ENCODE measurements around the gene LNX2.

LNX2 gene

DNA sequence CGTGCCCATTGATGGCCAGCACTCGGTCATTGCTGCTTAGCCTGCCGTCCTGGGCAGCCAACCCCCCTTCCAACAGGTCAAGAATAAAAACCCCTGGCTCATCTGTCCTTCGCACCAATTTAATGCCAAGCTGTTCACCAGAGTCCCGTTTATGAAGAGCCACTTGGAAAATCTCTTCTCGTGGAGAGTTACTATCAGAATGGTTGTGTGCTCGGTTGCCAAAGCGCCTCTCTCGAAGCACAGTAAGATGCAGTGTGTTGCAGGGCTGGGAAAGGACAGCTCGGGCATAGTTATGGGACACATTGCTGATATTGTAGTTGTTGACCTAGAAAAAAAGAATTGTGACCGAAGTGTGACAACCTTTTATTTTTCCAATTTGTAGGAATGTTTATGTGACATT is 57.9 kb downstream of the LNX2 start:
- no peak for DNase-seq (ENCODE audit: low read depth)

DNA sequence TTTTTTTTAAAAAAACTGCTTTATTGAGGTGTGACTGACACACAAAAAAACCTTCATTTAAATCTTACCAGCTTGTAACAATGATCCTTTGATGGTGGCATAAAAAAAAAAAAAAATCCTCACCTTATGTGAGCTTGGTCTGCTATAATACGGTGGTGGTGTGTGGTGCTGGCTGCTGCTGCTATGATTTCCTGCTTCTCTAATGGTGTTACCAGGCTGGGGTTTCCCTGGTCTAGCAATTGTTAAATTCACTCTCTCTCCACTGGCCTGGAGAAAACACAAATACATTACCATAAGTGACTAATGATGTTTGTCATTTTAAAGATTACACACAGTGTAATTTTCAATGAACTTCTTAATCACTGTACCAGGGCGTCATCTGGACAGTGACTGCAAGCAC is 60.6 kb downstream of the LNX2 start:
- DNase-seq (ENCODE audit: low read depth), result no peak

DNA sequence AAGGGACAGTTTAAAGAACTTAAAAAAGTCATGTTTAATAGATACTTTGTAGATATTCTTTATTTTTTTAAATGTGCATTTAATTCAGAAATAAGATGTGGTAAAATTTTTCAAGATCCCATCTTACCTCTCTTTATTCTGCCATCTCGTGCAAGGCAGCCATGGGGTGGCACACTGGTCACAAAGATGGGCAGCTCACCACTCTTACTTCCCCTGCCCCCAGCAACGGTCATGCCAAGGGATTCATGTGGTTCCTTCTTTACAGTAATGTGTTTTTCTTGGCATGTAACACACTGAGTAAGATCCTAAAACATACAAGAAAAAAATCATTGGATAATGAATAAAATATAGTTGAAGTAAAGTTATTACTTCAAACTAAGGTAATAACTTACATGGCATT is 64.2 kb downstream of the LNX2 start:
- DNase-seq (ENCODE audit: low read depth), result no peak

- no peak for DNase-seq (ENCODE audit: low read depth)
Measured at GRCh38 chr13:27551562-27551961, 68.8 kb downstream of the LNX2 start.

GRCh38 chr13:27549406-27549981 is 70.8 kb downstream of the LNX2 start:
- no peak for DNase-seq (ENCODE audit: low read depth)

DNA sequence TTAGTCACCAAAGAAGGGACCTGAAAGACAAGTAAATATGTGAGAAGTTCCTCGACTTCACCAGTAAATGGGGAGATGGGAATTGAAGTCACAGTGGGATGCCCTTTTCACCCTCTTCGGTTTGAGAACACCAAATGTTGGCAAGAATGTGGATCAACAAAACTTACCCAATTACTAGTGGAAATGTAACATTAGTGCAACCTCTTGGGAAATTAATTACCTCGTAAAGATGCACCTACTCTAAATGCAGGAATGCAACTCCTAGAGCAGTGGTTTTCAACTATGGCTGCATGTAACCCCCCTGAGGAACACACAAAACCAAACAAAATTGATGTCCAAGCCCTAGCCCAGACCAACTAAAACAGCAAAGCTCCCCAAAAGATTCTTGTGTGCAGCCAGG is 78.1 kb downstream of the LNX2 start:
- no peak for DNase-seq (ENCODE audit: low read depth)

DNA sequence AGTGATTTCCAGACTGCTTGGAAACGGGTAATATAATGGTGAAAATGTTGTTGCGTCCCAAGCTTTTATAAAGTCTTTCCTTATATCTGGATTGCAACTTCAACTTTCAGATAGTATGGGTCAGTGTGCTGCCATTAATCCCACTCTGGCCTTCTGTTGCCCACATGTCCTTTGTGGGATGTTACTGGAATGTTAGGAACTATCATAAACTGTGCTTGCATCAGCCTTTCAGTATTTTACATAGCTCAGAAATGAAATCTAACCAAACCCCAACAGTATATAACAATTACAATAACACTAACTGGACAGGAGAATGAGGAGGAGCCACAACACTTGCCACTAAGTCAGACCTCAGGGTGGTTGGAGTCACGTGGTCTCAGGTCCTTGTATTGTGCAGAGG is 78.9 kb downstream of the LNX2 start:
- no peak for DNase-seq (ENCODE audit: low read depth)

DNA sequence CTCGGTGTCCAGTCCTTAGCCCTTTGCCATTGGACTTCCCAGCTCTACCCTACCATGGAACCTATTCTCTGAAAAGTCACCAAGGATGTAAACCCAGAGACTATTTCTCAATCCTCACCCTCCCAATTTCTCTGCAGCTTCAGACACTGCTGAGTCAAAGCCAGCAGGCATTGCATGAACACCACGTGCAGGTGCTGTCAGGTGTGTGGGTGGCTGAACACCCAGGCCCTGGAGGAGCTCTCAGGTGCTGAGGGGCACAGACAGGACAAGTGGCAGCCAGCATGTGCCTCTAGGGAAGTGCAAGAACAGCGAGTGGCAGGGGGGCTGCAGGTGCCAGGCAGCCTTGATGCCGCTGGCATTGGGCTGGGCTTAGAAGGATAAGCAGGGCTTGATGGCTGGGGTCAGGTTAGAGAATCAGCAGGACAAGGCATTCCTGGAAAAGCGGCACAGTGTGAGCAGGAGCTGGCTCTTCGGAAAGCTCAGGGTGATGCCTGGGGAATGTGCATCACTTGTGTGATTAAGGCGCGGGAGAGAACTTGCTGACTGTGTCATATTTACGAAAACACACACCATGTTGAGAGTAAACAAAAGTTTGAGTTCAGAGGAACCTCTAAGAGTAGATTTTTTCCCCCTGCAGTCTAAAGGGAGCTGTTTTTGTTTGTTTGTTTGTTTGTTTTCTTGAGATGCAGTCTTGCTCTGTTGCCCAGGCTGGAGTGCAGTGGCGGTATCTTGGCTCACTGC is 83.8 kb downstream of the LNX2 start:
- no peak for DNase-seq (ENCODE audit: low read depth)

DNA sequence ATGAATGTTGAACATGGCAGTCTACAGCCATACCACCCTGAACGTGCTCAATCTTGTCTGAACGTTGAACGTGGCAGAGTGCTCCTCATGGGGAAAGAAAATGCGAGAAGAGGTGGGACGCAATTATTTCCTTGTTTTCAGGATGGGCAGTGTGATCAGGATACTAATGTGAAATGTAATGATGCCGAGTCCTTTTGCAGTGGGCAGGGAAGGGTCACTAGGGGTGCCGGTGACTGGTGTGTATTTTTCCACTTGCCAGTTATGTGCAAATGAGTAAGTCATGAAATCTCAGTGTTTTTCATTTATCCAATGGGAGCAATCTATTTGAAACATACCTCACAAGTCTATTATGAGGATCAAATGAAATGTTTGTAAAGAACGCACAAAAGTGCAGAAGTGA is 84.8 kb downstream of the LNX2 start:
- no peak for DNase-seq (ENCODE audit: low read depth)

DNA sequence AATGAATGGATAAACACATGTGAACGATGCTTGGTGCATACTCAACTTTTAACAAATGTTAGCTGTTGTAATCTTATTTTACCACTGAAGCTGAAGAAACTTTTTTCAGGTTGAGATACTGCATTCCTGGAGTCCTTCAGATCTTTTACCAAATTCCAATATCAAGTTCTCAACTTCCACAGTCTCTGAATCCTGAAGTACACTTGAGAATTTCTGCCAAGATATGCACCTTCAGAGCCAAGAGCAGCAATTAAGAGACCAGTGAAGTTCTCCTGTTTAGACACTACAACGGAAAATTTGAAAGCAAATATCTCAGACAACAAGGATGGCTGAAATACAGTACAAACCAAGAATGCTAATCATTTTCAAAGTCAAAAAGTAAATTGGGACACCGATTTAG is 85.3 kb downstream of the LNX2 start:
- no peak for DNase-seq (ENCODE audit: low read depth)

- no peak for DNase-seq (ENCODE audit: low read depth)
Measured at GRCh38 chr13:27534108-27534980, 86.0 kb downstream of the LNX2 start.

DNA sequence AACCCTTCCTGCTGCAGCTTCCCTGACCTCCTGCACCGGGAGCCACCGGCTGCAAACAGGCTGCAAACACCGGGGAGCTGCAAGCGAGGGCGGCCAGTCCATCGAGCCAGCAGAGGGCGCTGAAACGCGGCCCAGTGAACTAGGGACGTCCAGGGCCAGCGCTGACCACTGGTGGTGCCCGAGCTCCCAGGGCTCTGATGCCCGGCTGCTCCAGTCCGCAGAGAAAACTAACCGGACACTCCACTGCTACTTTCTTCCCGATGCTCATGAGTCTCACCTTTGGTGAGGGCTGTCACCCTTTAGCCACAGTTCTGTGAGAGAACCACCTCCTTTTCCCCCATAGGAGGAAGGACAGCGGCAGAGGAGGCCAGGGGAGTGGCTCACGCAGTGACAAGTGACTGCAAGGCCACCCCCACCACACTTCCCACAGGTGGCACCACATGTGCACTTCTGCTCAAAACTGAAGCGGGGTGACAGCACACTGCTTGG is 87.1 kb downstream of the LNX2 start:
- no peak for DNase-seq (ENCODE audit: low read depth)

DNA sequence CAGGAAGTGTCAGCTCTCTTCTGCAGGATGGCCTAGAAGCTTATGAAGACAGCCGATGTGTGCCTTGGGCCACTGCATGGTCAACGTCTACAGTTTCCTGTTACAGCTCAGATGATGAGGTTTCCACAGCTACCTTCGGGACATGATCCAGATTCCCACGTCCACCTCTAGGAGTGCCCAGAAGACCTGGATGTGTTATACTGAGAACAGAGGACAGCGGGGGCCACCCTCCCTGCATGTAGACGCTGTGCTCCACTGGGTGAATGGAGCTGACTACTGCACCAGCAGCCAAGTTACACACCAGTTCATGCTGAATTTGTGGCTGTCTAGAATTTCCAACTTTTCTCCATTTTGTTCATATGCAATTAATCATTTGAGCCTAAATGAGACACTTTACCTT is 91.4 kb downstream of the LNX2 start:
- DNase-seq (ENCODE audit: low read depth), result no peak

GRCh38 chr13:27526516-27526915 is 93.8 kb downstream of the LNX2 start:
- no peak for DNase-seq (ENCODE audit: low read depth)

- DNase-seq (ENCODE audit: low read depth), result no peak
Measured at GRCh38 chr13:27524981-27525975, 95.1 kb downstream of the LNX2 start.

DNA sequence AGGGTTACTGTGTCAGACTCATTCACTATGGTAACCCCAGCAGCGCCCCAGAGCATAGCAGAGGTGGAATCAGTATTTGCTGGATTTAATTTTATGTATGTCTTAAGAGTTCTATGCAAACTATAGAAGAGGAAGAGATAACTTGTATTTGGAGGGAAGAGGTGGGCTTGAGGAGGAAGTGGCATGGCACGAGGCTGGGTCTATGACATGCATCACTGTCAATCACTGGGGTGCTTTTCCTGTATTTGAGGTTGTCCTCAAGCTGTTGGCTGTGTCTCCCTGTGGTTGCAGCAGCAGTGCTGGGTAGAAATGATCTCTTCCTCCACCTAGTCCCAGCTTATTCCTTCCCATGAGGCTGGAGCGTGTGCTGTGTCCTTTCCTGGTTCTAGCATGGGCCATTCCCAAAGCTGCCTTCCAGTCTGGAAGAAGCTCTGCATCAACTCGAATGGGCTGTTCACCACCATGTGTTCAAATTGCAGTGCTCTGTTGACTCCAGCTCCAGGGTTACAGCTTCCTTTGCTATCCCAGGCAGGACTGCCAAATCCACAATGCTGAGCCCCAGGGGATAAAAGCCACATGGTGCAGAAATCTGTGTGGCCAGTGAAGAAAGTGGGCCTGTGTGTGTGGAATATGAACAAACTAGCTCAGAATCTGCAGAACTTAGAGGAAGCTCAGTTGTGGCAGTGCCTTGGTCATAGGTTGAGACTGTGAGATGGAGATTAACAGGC is 96.8 kb downstream of the LNX2 start:
- DNase-seq (ENCODE audit: low read depth), result no peak

DNA sequence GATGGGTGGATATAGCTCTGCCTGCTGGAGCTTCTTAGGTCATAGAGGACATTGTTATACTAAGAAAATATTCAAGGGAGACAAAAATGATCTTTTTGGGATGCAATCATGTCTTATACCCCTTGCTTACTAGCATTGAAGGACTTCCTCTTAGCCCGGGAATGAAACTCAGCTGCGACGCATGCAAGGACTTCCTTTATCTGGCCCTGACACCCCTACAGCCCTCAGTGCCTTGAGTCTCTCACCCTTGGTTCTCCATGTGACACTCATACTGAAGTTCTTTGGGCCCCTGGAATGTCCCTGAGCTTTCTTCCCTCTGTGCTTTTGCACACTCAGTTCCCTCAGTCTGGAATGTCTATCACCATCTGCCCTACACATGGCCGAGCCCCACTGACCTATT is 97.5 kb downstream of the LNX2 start:
- DNase-seq (ENCODE audit: low read depth), result no peak

DNA sequence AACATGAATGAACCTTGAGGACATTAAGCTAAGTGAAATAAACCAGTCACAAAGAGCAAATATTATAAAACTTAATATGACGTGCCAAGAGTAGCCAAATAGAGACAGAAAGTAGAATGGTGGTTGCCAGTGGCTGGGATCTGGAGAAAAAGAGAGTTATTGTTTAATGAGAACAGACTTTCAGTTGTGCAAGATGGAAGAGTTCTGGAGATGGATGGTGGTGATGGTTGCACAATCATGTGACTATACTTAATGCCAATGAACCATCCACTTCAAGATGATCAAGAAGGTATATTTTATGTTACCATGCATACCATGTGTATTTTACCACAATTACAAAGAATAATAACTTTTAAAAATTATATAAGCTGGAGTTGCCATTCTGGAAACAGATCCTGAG is 104.2 kb downstream of the LNX2 start:
- DNase-seq (ENCODE audit: low read depth), result no peak

DNA sequence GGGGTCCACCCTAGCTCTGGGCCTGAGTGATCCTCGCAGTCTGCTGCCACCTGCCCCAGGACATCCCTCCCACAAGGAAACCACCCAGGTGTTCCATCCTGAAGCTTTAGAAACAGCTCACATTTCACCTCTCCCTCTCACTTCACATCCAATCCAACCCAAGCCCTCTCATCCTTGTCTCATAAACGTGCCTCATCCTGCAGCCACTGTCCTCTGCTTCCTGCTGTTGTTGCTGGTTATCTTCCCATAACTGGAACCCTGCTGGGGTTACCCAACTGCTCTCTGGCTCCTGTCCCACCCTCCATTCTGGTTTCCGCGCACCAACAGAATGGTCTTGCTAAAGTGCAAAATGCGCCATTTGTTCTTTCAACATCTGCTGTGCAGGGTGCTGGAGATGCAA is 110.2 kb downstream of the LNX2 start:
- DNase-seq (ENCODE audit: low read depth), result no peak

GRCh38 chr13:27508802-27509201 is 111.5 kb downstream of the LNX2 start:
- no peak for DNase-seq (ENCODE audit: low read depth)

DNA sequence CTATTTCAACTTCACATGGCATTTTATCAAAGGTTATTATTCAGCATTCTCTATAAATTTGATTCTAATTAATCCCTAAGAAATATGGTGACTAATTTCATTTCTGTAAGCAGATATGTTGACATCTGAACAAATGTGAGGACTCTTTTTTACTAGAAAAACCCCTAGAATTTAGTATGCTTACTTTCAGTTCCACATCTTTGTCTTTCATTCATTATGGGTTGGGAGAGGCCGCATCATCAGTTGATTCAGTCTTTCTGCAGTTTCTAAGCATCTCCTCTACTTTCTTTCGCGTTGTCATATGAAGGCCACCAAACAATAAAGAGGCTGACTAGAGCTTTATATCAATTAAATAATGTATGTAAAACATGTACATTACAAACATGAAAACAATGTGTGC is 114.5 kb downstream of the LNX2 start:
- DNase-seq (ENCODE audit: low read depth), result no peak
